HG02642 (cell line): ENCODE data around the gene CCDC38.
A peak's percentile ranks its signal among the peaks of the same experiment; 100 is the strongest.
"Not testable (repeated sequence)": the region's sequence is repeated elsewhere in the genome, so short reads cannot be mapped to it uniquely, and the experiment has no call there.

Source experiments
- ATAC-seq: cut with Tn5 transposase; IDR thresholded peaks from one replicate; pipeline ENCODE4 v1.9.1; 2021; ENCODE audit warnings: mild to moderate bottlenecking; ENCODE audit not compliant: unreplicated experiment, poor library complexity

CCDC38 gene

DNA sequence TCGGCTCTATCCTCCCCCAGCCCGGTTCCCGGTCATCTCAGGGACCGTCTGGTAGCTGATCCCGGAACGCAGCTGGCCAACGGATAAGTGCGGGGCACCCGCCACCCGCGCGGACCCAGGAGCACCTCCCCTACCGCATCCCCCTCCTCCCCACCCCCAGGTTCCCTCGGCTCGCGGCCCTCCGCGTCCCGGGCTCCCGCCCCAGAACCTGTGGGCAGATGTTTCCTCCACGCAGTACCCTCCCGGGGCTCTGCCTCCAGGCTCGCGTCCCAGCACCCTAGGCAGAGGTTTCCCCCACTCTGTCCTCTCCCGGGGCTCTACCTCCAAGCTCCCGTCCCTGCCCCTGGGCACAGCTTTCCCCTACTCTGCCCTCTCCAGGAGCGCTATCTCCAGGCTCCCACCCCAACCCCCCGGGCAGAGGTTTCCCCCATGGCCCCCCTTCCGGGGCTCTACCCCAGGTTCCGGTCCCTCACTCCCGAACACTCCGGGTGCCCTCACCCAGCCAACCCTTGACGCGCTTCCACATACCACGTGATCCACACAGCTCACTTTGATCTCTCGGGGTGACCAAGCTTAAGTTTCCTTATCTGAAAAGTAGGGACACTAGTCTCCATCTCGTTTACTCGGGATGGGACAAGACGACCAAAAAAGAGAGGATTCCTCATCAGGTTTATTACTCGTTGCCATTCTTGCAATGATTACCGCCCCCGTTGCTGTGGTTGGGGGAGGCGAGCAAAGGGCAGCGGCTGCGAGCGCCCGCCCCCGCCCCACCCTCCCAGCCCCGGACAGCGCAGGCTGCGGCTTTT lies at the start of gene CCDC38:
Gene CCDC38, minus strand, starts transcription at position 91 of the 806 bp plus-strand sequence. CDS start 6,105 bp downstream, outside the sequence.
- ATAC-seq: peak; percentile 98

GRCh38 chr12:95990136-95990535 lies 47.7 kb upstream of the CCDC38 start:
- no peak for ATAC-seq

- ATAC-seq: no peak
These were observed 47.2 kb upstream of the CCDC38 start for GRCh38 chr12:95989504-95990123.

GRCh38 chr12:95988506-95989275 lies 46.3 kb upstream of the CCDC38 start:
- no peak for ATAC-seq

GRCh38 chr12:95986635-95987570 lies 44.5 kb upstream of the CCDC38 start:
- no peak for ATAC-seq

- no peak for ATAC-seq
These were observed 42.3 kb upstream of the CCDC38 start for GRCh38 chr12:95984682-95985081.

DNA sequence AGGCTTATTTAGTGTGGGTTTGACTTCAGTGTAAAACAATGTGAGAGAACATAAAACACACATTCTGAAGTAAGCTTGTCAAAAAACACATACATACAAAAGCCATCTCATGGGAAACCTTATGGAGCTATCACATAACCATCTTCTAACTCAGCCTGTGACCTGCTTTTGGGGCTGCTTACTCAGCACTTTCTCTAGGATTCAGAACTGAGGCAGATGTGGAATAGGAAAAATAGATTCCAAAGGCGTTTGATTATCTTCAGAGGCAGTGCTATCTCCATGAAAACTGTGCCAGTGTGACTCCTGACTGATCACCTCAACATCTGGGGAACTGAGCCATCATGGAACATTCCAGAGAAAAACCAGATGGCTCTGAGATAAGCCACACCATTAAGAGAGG lies 40.2 kb upstream of the CCDC38 start:
- no peak for ATAC-seq

- no peak for ATAC-seq
These were observed 38.0 kb upstream of the CCDC38 start for GRCh38 chr12:95980437-95980836.

DNA sequence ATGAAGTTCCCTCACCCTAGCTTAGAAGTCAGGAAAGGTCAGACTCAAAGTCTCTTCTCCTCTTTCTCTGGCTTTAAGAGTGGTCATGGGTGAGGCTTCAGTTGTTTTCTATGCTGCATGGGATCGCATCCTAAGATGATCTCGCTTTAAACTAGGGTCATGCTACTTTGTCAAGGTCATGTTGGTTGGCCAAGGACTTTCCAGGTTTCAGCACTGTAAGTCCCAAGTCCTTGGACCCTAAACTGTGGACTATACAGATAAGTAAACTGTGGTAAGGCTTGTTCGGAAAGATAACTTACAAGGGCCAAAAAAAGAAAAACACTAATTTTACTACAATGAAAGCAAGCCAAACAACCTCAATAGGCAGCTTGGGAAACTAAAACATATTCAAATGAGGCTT lies 36.4 kb upstream of the CCDC38 start:
- ATAC-seq: no peak

DNA sequence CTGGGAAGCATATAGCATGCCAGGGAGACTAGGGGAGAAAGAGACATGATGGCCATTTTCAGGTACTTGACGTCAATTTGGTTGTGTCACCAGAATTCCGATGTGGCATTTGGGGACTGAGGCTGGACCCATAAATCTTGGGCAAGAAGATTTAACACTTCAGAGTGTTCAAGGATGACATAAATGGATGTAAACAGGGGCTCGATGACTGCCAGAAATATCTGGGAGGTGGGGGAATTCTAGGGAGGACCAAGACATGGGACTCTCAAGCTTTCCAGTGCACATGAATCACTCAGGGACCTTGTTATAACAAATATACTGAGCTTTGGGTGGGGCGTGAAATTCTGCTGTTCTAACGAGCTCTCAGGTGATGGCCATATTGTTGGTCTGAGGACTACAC lies 35.9 kb upstream of the CCDC38 start:
- ATAC-seq: no peak

- ATAC-seq: no peak
These were observed 35.4 kb upstream of the CCDC38 start for GRCh38 chr12:95977764-95978305.

- no peak for ATAC-seq
These were observed 34.0 kb upstream of the CCDC38 start for GRCh38 chr12:95976416-95976832.

GRCh38 chr12:95975491-95975890 lies 33.1 kb upstream of the CCDC38 start:
- no peak for ATAC-seq

DNA sequence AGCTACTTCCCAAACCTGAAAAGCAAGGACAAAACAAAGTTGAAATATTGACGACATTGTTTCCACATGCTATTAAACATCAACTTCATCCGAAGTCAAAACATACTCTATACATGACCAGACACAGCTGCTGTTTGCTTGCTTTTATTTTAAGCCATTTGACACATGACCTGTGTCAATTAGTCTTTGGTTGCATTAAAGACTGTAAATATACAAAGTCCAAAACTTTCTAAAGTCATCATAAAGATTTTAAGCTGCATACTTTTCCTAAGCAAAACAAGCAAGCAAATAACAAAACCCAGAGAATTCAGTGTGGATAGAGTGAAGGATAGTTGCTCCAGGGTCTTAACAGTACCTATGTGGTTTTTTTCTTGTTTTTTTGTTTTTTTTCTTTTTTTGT lies 31.9 kb upstream of the CCDC38 start:
- no peak for ATAC-seq

DNA sequence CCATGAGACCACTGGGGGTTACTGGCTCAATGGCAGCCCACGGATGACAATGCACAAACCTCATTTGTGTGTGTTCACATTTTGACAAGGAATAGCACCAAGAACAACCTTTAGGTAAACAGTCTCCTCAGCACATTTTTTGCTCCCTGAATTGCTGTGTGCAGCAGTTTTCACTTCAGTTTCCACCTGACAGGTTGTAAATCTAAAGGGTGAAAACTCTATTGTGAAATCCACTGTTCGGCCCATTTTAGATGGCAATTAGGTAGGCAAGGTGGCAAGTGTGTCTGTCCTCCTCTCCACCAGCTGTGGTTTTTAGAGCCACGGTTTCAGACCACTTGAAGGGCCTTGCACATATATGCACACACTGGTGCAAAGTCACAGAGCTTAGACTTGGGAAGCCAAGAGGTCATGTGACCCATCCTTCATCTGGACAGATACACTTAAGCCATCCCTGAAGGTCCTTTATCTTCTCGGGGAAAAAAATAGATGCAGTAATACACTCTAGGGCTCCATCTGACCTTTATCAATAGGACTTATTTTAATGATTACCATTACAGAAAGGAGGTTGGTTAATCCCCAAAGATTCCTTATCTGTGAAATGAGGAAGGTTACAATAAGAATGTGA lies 30.5 kb upstream of the CCDC38 start:
- ATAC-seq: no peak

GRCh38 chr12:95970905-95971304 lies 28.5 kb upstream of the CCDC38 start:
- no peak for ATAC-seq

DNA sequence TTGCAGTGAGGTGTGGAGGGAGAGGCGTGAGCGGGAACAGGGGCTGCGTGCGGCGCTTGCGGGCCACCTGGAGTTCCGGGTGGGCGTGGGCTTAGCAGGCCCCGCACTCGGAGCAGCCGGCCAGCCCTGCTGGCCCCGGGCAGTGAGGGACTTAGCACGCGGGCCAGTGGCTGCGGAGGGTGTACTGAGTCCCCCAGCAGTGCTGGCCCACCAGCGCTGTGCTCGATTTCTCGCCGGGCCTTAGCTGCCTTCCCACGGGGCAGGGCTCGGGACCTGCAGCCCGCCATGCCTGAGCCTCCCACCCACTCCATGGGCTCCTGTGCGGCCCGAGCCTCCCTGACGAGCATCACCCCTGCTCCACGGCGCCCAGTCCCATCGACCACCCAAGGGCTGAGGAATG lies 26.7 kb upstream of the CCDC38 start:
- not testable (repeated sequence) for ATAC-seq

- no peak for ATAC-seq
These were observed 24.9 kb upstream of the CCDC38 start for GRCh38 chr12:95967301-95967700.

DNA sequence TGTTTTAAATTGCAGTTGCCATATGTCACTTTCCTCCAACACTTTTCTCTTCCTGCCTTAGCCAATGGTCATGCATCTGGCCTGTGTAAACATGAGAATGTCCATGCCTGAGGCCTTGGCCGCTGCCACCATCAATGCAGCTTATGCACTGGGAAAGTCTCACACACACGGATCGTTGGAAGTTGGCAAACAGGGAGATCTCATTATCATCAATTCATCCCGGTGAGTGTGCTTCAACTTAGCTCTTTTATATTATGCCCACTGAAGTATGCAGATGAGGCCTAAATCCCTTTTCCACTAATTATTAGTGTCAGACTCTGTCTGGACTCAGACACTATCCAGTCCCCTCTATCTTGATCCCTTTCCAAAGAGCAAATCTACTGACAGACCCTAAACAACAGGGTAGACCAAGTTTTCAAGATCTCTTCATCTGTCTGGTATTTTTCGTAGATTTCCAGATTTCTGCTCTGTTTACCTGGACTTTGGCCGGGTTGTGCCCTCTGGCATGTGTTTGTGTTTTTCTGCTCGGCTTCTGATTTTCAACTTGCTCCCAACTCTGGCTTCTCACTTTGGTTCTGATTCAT lies 24.0 kb upstream of the CCDC38 start:
- no peak for ATAC-seq
